ENCODE data around the gene CBARP. TPM values are rescaled to one million over a fixed set of nuclear protein-coding genes. Genes with fewer than 3 reads are reported as not detected.

The CBARP gene, protein sequence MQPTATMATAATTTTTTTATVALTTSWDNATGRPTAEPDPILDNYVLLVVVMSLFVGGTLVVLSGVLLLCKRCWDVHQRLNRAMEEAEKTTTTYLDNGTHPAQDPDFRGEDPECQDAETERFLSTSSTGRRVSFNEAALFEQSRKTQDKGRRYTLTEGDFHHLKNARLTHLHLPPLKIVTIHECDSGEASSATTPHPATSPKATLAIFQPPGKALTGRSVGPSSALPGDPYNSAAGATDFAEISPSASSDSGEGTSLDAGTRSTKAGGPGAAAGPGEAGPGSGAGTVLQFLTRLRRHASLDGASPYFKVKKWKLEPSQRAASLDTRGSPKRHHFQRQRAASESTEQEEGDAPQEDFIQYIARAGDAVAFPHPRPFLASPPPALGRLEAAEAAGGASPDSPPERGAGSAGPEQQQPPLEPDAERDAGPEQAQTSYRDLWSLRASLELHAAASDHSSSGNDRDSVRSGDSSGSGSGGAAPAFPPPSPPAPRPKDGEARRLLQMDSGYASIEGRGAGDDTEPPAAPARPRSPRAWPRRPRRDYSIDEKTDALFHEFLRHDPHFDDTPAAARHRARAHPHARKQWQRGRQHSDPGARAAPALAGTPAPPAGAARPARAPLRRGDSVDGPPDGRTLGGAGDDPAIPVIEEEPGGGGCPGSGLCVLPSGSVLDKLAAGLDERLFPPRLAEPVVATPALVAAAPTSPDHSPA
- 1 to 10 TPM in 1 of 2 donors, under 1 TPM in 1; 0.95 to 1.3 TPM for polyA plus RNA-seq

- no peaks in the 10 kb centered on the region for H3K9me3 ChIP-seq (ENCODE audit: control insufficient read depth in 2 of 2, insufficient read depth in 1 of 2, low read depth in 1 of 2, low read length in 1 of 2)
- peaks cover 2 to 34% of the 10 kb centered on the region in 2 donors for H3K4me1 ChIP-seq (ENCODE audit: control insufficient read depth in 2 of 2, insufficient read depth in 2 of 2, low read length in 1 of 2)
- peak within 1 kb of the TSS; percentile 52 to 56 for H3K4me3 ChIP-seq (ENCODE audit: low read depth in 1 of 2, low read length in 2 of 2)
- H3K27ac ChIP-seq (ENCODE audit: low read depth in 2 of 2, low read length in 1 of 2): peak within 1 kb of the TSS in 1 of 2 donors; percentile 45
- WGBS, 2 donors: 1 to 3% methylated on average over 35 to 87 of the region's 87 CpGs
- peaks cover 0 to 4% of the 10 kb centered on the region in 2 donors for H3K36me3 ChIP-seq (ENCODE audit: control insufficient read depth in 2 of 2, insufficient read depth in 2 of 2, low read length in 1 of 2)
- no peaks in the 10 kb centered on the region for H3K27me3 ChIP-seq (ENCODE audit: control insufficient read depth in 1 of 2, insufficient read depth in 2 of 2, low read length in 2 of 2)
Observed at GRCh38 chr19:1237754-1238368, at the start of gene CBARP. CBARP (minus strand) TSS chr19:1238005; CDS start chr19:1236100, 1,905 bp downstream.

DNA sequence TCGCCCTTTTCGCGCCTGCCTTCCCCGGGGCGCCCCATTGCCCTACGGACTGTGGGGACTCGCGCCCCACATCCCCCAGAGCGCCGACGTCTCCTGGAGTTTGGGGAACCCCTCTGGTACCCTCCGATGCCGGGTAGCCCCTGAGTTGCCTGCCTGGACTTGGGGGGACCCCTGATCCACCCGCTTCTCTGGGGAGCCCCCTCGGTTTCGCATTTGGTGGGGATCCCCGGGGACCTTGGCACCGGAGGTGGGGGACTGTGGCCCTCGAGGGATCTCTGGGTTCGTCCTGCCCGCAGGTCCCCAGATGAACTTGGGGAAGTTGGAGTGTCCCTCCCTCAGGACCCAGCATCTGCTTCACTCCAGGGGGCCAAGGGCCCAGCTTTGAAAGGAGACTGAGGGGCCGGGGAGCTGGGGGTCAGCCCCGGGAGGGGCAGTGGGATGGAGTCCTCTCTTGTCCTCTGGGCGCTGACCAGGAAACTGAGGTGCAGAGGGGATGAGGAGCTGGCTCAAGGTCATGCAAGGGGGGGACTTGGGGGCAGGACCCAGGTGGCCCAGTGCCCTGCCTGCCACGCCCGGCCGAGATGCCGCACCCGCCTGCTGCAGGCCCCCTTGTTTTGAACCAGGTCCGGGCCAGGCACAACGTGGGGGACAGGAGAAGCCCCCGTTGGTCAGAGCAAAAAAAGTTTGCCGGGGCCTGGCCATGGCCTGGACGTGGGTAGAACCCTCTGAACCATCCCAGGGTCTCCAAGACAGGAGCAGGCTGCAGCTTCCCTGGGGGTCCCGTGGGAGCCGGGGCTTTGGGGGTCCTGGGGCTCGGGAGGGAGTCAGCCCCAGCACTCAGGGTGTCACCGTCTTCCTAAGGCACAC is 48.9 kb upstream of the CBARP start:
- no peaks in the 10 kb centered on the region for H3K36me3 ChIP-seq (ENCODE audit: control insufficient read depth in 2 of 2, insufficient read depth in 2 of 2, low read length in 1 of 2)
- peaks cover 0 to 26% of the 10 kb centered on the region in 2 donors for H3K27me3 ChIP-seq (ENCODE audit: control insufficient read depth in 1 of 2, insufficient read depth in 2 of 2, low read length in 2 of 2)
- WGBS, 2 donors: 23 to 31% methylated on average over 35 to 38 of the region's 38 CpGs
- no peak overlapping the region for H3K27ac ChIP-seq (ENCODE audit: low read depth in 2 of 2, low read length in 1 of 2)
- H3K4me3 ChIP-seq (ENCODE audit: low read depth in 1 of 2, low read length in 2 of 2): peak overlapping the region in 1 of 2 donors; percentile 40
- H3K9me3 ChIP-seq (ENCODE audit: control insufficient read depth in 2 of 2, insufficient read depth in 1 of 2, low read depth in 1 of 2, low read length in 1 of 2): no peaks in the 10 kb centered on the region
- peaks cover 20 to 29% of the 10 kb centered on the region in 2 donors for H3K4me1 ChIP-seq (ENCODE audit: control insufficient read depth in 2 of 2, insufficient read depth in 2 of 2, low read length in 1 of 2)

DNA sequence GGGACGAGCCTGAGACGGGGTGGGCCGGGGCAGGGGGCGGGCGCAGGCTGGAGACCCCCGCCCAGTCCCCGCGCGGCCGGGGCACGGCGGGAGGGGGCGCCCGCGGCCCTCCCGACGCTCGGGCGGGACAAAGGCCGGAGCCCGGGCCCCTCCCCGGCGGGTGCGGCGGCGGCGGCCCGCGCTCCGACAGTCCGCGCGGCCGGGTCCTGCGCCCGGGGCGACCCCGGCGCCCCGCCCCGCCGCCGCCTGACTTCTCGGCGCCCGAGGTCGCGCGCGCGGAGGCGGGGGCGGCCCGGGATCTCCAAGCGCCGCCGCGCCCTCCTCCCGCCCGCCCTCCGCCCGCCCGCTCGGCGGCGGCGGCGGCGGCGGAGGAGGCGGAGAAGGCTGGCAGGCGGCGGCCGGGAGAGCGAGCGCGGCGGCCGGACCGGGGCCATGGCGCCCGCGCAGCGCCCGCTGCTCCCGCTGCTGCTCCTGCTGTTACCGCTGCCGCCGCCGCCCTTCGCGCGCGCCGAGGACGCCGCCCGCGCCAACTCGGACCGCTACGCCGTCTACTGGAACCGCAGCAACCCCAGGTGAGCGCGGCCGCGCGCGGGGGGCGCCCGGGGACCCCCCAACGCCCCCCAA is 48.0 kb upstream of the CBARP start, which contains the start of gene EFNA2:
TSS of gene EFNA2 (plus strand) at position 137 of the 624 bp plus-strand sequence. CDS start at position 433, 296 bp downstream.
- peaks cover 0 to 26% of the 10 kb centered on the region in 2 donors for H3K27me3 ChIP-seq (ENCODE audit: control insufficient read depth in 1 of 2, insufficient read depth in 2 of 2, low read length in 2 of 2)
- 1% methylated on average over 39 to 113 of the region's 113 CpGs for WGBS, 2 donors
- H3K27ac ChIP-seq (ENCODE audit: low read depth in 2 of 2, low read length in 1 of 2): peak within 1 kb of the TSS; percentile 57 to 81
- H3K9me3 ChIP-seq (ENCODE audit: control insufficient read depth in 2 of 2, insufficient read depth in 1 of 2, low read depth in 1 of 2, low read length in 1 of 2): no peaks in the 10 kb centered on the region
- H3K36me3 ChIP-seq (ENCODE audit: control insufficient read depth in 2 of 2, insufficient read depth in 2 of 2, low read length in 1 of 2): no peaks in the 10 kb centered on the region
- peaks cover 20 to 29% of the 10 kb centered on the region in 2 donors for H3K4me1 ChIP-seq (ENCODE audit: control insufficient read depth in 2 of 2, insufficient read depth in 2 of 2, low read length in 1 of 2)
- peak within 1 kb of the TSS; percentile 28 to 40 for H3K4me3 ChIP-seq (ENCODE audit: low read depth in 1 of 2, low read length in 2 of 2)

DNA sequence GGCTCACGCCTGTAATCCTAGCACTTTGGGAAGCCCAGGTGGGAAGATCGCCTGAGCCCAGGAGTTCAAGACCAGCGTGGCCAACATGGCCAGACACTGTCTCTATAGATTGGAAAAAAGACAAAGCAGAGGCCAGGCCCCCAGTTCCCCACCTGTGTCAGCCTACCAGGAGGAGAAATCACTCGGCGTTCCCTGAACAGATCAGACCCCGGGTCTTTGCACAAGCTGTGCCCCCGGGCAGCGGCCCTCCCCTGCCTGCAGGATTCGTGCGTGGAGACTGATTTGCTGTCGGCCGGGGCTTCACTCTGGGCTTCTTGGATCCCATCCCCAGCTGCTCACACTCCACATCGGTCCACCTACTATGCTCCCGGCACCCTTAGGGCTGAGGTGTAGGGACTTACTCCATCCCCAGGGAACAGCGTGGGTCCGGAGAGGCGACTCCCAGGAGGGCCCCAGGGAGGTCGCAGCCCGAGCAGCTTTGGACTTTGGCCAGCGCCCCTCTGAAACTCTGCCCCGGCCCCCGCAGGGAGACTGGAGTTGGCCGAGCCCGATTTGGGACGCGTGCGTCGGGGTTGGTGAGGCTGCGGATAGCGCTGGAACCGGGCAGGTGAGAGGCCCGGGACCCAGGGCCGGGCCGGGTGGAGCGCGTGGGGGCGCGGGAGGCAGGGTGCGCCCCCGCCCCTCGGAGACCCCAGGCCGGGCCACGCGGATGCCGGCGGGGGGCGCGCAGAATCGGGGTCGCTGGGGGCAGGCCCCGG is 47.4 kb upstream of the CBARP start:
- peaks cover 0 to 26% of the 10 kb centered on the region in 2 donors for H3K27me3 ChIP-seq (ENCODE audit: control insufficient read depth in 1 of 2, insufficient read depth in 2 of 2, low read length in 2 of 2)
- peak overlapping the region in 1 of 2 donors; percentile 81 for H3K27ac ChIP-seq (ENCODE audit: low read depth in 2 of 2, low read length in 1 of 2)
- WGBS, 2 donors: 19 to 23% methylated on average over 51 of the region's 51 CpGs
- H3K4me1 ChIP-seq (ENCODE audit: control insufficient read depth in 2 of 2, insufficient read depth in 2 of 2, low read length in 1 of 2): peaks cover 20 to 25% of the 10 kb centered on the region in 2 donors
- peak overlapping the region in 1 of 2 donors; percentile 40 for H3K4me3 ChIP-seq (ENCODE audit: low read depth in 1 of 2, low read length in 2 of 2)
- no peaks in the 10 kb centered on the region for H3K9me3 ChIP-seq (ENCODE audit: control insufficient read depth in 2 of 2, insufficient read depth in 1 of 2, low read depth in 1 of 2, low read length in 1 of 2)
- H3K36me3 ChIP-seq (ENCODE audit: control insufficient read depth in 2 of 2, insufficient read depth in 2 of 2, low read length in 1 of 2): peaks cover 0 to 2% of the 10 kb centered on the region in 2 donors

GRCh38 chr19:1284293-1284978 is 46.6 kb upstream of the CBARP start:
- Histone ChIP-seq H3K4me3 (ENCODE audit: low read depth in 1 of 2, low read length in 2 of 2) (no peak overlapping the region), H3K9me3 (ENCODE audit: control insufficient read depth in 2 of 2, insufficient read depth in 1 of 2, low read depth in 1 of 2, low read length in 1 of 2) (no peaks in the 10 kb centered on the region), H3K36me3 (ENCODE audit: control insufficient read depth in 2 of 2, insufficient read depth in 2 of 2, low read length in 1 of 2) (peaks cover 0 to 7% of the 10 kb centered on the region in 2 donors), H3K27me3 (ENCODE audit: control insufficient read depth in 1 of 2, insufficient read depth in 2 of 2, low read length in 2 of 2) (peaks cover 0 to 26% of the 10 kb centered on the region in 2 donors), H3K4me1 (ENCODE audit: control insufficient read depth in 2 of 2, insufficient read depth in 2 of 2, low read length in 1 of 2) (peaks cover 20 to 25% of the 10 kb centered on the region in 2 donors), H3K27ac (ENCODE audit: low read depth in 2 of 2, low read length in 1 of 2) (peak overlapping the region; percentile 57 to 86)
- WGBS, 2 donors: 50 to 57% methylated on average over 20 of the region's 20 CpGs

DNA sequence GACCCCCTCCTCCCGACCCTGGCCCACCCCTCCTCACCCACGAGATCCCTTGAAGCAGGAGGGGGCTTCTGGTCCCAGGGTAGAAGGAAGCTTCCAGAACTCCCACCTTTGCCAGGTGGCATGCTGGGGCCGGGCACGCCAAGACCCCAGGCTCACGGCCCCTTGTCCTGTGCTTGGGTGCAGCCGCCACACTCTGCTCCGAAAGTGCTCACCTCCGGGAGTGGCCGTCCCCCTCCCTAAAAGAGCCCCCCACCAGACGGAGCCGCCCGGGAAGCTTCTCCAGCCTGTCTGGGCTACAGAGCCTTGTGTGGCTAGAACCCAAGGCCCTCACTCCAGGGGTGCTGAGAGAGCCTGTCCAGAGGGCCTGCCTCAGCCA is 46.1 kb upstream of the CBARP start:
- 68 to 73% methylated on average over 12 of the region's 12 CpGs for WGBS, 2 donors
- H3K27ac ChIP-seq (ENCODE audit: low read depth in 2 of 2, low read length in 1 of 2): peak overlapping the region; percentile 57 to 86
- H3K36me3 ChIP-seq (ENCODE audit: control insufficient read depth in 2 of 2, insufficient read depth in 2 of 2, low read length in 1 of 2): peaks cover 5 to 11% of the 10 kb centered on the region in 2 donors
- peaks cover 0 to 26% of the 10 kb centered on the region in 2 donors for H3K27me3 ChIP-seq (ENCODE audit: control insufficient read depth in 1 of 2, insufficient read depth in 2 of 2, low read length in 2 of 2)
- no peak overlapping the region for H3K4me3 ChIP-seq (ENCODE audit: low read depth in 1 of 2, low read length in 2 of 2)
- no peaks in the 10 kb centered on the region for H3K9me3 ChIP-seq (ENCODE audit: control insufficient read depth in 2 of 2, insufficient read depth in 1 of 2, low read depth in 1 of 2, low read length in 1 of 2)
- H3K4me1 ChIP-seq (ENCODE audit: control insufficient read depth in 2 of 2, insufficient read depth in 2 of 2, low read length in 1 of 2): peaks cover 20 to 21% of the 10 kb centered on the region in 2 donors

- H3K36me3 ChIP-seq (ENCODE audit: control insufficient read depth in 2 of 2, insufficient read depth in 2 of 2, low read length in 1 of 2): peaks cover 6 to 15% of the 10 kb centered on the region in 2 donors
- H3K9me3 ChIP-seq (ENCODE audit: control insufficient read depth in 2 of 2, insufficient read depth in 1 of 2, low read depth in 1 of 2, low read length in 1 of 2): no peaks in the 10 kb centered on the region
- H3K27ac ChIP-seq (ENCODE audit: low read depth in 2 of 2, low read length in 1 of 2): peak overlapping the region in 1 of 2 donors; percentile 86
- H3K4me3 ChIP-seq (ENCODE audit: low read depth in 1 of 2, low read length in 2 of 2): no peak overlapping the region
- peaks cover 20% of the 10 kb centered on the region in 2 donors for H3K4me1 ChIP-seq (ENCODE audit: control insufficient read depth in 2 of 2, insufficient read depth in 2 of 2, low read length in 1 of 2)
- WGBS, 2 donors: 67 to 68% methylated on average over 27 to 29 of the region's 29 CpGs
- H3K27me3 ChIP-seq (ENCODE audit: control insufficient read depth in 1 of 2, insufficient read depth in 2 of 2, low read length in 2 of 2): peaks cover 0 to 22% of the 10 kb centered on the region in 2 donors
Observed at GRCh38 chr19:1283207-1283916, 45.6 kb upstream of the CBARP start.

Data from esophagus (tissue), 2 donors.